COLO668 (cell line): ENCODE results near the gene LRTM1.

Experiments
- DNase-seq: peaks from one replicate; lab custom pipeline; 2025; ENCODE audit not compliant: unreplicated experiment; lab: John Stamatoyannopoulos, UW

The LRTM1 gene

GRCh38 chr3:54928046-54928770 is at the start of gene LRTM1:
LRTM1 (minus strand) TSS chr3:54928059; CDS start chr3:54927911, 148 bp downstream.
- DNase-seq: no peak

- DNase-seq: no peak
Measured at GRCh38 chr3:54977439-54977838, 49.6 kb upstream of the LRTM1 start.

- DNase-seq: no peak
Measured at GRCh38 chr3:54970895-54971294, 43.0 kb upstream of the LRTM1 start.

- DNase-seq: no peak
Measured at GRCh38 chr3:54969652-54970051, 41.8 kb upstream of the LRTM1 start.

GRCh38 chr3:54968546-54969172 is 40.8 kb upstream of the LRTM1 start:
- DNase-seq: no peak

GRCh38 chr3:54967731-54968161 is 39.9 kb upstream of the LRTM1 start:
- no peak for DNase-seq

GRCh38 chr3:54966979-54967378 is 39.1 kb upstream of the LRTM1 start:
- no peak for DNase-seq

- DNase-seq: no peak
Measured at GRCh38 chr3:54965746-54966145, 37.9 kb upstream of the LRTM1 start.

GRCh38 chr3:54964081-54964480 is 36.2 kb upstream of the LRTM1 start:
- DNase-seq: no peak

- no peak for DNase-seq
Measured at GRCh38 chr3:54963641-54964040, 35.8 kb upstream of the LRTM1 start.

- no peak for DNase-seq
Measured at GRCh38 chr3:54962200-54962599, 34.3 kb upstream of the LRTM1 start.

GRCh38 chr3:54960701-54961100 is 32.8 kb upstream of the LRTM1 start:
- DNase-seq: no peak

- DNase-seq: no peak
Measured at GRCh38 chr3:54960082-54960481, 32.2 kb upstream of the LRTM1 start.

- DNase-seq: no peak
Measured at GRCh38 chr3:54957711-54958110, 29.9 kb upstream of the LRTM1 start.

- DNase-seq: no peak
Measured at GRCh38 chr3:54955941-54956340, 28.1 kb upstream of the LRTM1 start.

- DNase-seq: no peak
Measured at GRCh38 chr3:54955496-54955895, 27.6 kb upstream of the LRTM1 start.

GRCh38 chr3:54954521-54954920 is 26.7 kb upstream of the LRTM1 start:
- no peak for DNase-seq

GRCh38 chr3:54954022-54954421 is 26.2 kb upstream of the LRTM1 start:
- no peak for DNase-seq

- DNase-seq: peak; percentile 20
Measured at GRCh38 chr3:54951405-54951804, 23.5 kb upstream of the LRTM1 start.

- no peak for DNase-seq
Measured at GRCh38 chr3:54950391-54951003, 22.6 kb upstream of the LRTM1 start.

- no peak for DNase-seq
Measured at GRCh38 chr3:54949491-54950044, 21.7 kb upstream of the LRTM1 start.
